NCI-H128 (cell line): ENCODE data around the gene SLC16A8.
"Not testable (repeated sequence)": the region's sequence is repeated elsewhere in the genome, so short reads cannot be mapped to it uniquely, and the experiment has no call there.

Experiments
- DNase-seq: peaks from one replicate; lab custom pipeline; 2025; ENCODE audit not compliant: unreplicated experiment; lab: John Stamatoyannopoulos, UW

The SLC16A8 gene, protein sequence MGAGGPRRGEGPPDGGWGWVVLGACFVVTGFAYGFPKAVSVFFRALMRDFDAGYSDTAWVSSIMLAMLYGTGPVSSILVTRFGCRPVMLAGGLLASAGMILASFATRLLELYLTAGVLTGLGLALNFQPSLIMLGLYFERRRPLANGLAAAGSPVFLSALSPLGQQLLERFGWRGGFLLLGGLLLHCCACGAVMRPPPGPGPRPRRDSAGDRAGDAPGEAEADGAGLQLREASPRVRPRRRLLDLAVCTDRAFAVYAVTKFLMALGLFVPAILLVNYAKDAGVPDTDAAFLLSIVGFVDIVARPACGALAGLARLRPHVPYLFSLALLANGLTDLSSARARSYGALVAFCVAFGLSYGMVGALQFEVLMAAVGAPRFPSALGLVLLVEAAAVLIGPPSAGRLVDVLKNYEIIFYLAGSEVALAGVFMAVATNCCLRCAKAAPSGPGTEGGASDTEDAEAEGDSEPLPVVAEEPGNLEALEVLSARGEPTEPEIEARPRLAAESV

DNA sequence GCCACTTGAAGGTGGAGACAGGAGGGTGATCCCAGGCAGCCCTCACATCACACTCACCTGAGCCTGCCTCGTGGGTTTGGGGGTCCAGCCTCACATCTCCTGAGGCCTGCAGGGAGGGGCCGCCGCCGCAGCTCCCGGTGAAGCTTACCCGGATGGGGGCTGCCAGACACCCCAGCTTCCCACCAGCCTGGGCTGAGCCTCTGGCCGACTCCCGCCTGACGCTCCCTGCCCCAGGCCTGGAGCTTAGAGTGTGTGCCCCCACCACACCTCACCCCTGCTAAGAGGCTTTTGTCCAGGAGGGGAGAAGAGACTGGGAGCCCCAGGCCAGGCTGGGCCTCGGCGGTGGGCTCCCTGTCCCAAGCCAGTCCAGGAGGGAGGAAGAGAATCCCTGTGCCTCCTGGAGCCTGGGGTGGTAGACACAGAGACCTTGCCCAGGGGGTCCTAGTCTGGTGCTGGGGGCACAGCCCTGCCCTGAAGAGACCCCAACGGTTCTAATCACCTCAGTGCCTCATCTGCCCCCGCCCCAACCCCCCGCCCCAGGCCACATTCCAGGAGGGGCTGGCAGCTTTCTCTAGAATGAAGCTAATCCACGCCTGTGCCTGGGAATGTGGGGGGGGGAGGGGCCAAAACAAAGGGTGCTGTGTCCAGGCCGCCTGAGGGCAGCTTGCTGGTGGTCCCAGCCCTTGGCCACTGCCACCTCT is at the start of gene SLC16A8:
Gene SLC16A8 (minus strand): TSS at position 254 of the 701 bp plus-strand sequence. CDS start 1,311 bp downstream, outside the sequence.
- no peak for DNase-seq

DNA sequence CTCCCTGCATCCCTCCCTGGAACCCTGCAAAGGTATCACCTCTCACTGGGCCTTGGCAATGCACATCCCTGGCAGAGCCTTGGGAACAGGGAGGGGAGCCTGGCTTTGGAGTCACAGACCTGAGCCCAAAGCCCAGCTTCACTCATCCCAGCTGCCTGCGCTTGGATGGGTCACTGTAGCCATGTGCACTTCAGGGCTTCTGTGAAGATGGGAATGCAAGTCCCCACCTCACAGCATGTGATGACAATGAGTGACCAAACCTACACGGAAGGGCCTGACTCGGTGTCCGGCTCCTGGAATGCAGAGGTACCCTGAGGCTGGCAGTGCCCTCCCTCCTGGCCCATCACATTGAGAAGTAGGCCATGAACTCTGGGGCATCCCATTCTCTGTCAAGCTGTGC is 49.3 kb upstream of the SLC16A8 start:
- DNase-seq: no peak

DNA sequence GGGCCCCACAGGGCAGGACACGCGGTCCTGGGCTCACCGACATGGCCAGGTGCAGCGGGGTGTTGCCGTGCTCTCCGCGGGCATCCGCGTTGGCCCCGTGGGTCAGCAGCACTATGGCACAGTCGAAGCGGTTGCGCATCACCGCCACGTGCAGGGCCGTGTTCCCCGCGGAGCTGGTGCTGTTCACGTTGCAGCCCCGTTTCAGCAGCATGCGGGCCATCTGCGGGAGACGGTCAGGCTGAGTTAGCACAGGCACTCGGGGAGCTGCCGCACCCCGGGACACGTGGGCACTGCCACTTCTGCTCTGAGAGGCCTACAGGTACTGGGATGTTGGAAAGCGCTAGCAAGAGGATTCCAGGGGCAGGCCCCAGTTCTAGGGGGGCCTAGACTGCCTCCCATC is 48.8 kb upstream of the SLC16A8 start:
- no peak for DNase-seq

DNA sequence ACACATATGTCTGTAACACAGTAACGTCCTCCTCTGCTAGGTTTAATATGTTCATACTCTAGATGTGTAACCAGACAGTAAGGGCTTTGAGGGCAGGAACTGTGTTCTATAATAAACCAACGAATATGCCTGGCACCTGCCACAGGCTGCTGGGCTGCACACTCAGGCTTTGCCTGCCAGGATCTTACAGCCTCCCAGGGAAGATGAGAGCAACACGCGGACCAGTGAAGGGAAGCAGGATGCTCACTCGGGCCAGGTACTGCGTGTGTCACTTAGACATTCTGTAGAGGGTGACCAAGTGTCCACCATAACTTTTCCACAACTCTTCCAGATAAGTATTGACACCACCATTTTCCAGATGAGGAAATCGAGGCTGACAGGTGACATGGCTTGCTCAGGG is 48.2 kb upstream of the SLC16A8 start:
- DNase-seq: no peak

DNA sequence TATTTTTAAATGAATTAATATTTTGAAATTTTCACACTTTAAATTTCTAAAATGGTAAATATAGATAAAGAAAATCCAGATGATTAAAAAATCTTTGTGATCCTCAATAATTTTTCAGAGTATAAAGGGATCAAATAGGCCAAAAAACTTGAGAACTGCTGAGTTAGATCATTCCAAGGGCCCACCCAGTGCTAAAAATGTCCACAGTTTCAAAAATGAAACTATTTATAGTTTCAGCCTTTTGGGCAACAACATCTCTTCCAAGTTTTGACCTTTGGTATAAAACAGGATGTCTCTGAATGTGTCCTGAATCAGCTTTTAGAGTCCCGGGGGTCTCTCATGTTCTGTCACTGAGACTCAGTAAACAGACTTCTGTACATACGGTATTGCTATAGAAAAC is 47.4 kb upstream of the SLC16A8 start:
- no peak for DNase-seq

DNA sequence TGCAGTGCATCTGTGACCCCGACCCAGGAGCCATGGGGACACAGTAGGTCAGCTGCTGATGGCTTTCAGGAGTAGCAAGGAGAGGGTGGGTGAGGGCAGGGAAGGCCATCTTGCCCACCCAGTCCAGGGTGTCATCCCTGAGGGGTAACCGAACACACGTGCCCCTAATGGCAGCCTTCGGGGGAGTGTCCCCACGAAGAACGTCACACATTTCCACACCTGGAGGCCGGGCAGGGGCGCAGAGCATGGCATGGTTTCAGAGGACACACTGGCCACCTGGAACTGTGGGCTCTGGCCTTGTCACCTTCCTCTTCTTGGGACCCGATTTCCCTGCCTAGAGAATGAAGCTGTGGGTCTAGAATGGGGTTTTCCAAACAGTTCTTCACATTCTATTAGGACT is 45.9 kb upstream of the SLC16A8 start:
- DNase-seq: no peak

DNA sequence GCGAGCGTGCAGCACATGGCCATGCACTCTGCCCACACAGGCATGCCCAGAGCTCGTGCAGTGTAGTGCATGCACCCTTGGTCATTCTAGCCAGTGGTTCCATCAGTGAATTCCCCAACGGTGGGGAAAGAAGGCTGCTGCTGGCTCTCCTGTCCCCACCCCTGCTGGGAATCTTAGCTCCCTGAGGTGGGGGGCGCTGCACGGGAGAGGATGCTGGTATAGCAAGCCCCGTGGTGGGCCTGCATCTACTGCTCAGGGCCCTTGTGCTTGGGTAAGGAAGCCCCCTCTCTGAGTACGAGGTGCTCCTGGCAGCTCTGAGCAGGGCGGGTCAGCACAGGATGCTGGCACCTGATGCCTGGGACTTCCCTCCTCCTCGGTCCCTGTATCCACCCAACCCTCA is 45.0 kb upstream of the SLC16A8 start:
- DNase-seq: no peak

DNA sequence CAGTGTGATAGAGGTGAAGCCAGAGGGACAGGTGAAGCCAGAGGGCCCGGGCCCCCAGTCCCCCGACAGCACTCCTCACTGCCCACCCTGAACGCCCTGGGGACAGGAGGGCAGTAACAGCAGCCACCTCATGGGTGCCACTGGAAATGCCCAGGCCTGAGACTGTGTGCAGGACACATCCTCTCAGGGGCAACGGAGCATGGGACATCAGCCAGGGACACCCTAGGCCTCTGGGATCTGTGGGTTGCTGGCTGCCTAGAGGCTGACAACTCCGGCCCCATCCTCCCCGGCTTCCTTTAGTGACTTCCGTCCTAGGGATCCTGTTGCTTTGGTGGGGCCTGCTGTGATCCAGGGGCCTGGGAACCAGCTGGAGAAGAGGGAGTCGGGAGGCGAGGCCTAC is 43.9 kb upstream of the SLC16A8 start:
- no peak for DNase-seq

DNA sequence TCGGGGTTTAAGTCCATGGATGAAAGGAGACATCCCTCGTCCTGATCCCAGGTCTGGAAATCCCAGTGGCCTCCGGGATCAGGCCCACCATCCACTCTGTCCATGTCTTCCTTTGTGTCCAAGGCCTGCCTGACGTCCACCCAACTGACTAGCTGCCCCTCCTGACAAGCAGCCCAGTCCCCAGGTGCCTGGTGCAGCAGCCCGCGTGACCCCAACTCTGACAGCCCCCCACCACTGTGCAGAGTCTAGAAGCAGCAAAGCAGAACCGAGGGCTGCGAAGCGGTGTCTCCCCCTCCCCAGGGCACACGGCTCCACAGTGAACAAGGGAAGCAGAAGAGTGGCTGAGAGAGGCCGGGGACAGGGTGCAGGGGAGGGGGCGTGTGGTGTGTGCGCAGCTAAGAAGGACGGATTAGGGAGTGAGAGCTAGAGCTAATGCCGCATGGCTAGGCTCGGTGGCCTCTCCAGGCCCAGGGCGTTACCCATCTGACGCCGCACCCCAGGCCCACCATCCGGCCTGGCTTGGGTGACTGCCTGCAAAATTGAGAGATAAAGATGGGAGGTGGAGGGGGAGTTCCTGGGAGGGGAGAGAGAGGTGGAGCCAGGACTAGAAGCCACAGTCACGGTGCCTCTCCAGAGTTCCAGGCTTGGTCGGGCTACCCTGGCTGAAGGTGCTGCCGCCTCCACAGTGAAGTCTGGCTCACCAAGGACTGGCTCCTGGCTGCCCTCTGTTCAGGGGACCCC is 43.1 kb upstream of the SLC16A8 start:
- DNase-seq: no peak

DNA sequence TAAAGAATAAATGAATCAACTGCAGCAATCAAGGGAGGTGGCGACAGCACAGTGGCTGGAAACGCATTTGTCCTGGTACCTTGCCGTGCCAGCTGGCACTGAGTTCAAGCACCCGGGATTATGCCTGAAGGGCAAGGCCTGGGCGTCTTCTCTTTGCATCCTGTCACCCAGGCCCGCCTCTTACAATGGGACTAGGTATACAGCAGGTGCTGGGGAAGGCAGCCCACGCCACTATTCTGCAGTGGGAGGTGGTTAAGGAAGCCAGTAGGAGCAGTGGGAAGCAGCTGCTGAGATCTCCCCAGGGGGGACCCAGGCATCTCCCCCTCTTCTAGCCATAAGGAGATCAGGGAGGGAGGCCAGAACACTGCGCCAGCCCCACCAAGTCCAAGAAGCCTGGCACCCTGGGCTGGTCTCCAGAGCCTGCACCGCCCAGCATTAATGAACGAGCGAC is 41.8 kb upstream of the SLC16A8 start:
- no peak for DNase-seq

DNA sequence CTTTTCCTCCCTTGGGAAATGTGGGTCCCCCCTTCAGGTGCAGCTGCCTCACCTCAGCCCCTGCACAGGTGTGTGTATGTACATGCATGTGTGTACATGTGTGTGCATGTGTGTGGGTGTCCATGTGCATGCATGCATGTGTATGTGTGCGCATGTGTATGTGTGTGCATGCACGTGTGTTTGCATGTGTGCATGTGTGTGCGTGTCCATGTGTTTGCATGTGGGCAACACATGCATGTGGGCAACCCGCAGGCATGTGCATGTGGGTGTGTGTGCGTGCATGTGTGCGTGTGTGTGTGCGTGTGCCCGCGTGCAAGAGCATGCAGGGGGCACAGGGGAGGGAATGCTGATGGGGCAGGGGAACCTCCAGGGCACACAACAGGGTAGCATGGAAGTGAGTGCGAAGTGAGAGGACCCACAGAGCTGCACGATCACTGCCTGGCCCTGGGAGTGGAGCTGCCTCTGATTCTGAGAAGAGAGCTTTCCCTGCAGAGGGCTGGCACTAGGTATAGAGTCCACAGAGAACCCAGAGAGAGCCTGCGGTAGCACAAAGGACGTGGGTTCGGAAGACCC is 41.1 kb upstream of the SLC16A8 start:
- no peak for DNase-seq

DNA sequence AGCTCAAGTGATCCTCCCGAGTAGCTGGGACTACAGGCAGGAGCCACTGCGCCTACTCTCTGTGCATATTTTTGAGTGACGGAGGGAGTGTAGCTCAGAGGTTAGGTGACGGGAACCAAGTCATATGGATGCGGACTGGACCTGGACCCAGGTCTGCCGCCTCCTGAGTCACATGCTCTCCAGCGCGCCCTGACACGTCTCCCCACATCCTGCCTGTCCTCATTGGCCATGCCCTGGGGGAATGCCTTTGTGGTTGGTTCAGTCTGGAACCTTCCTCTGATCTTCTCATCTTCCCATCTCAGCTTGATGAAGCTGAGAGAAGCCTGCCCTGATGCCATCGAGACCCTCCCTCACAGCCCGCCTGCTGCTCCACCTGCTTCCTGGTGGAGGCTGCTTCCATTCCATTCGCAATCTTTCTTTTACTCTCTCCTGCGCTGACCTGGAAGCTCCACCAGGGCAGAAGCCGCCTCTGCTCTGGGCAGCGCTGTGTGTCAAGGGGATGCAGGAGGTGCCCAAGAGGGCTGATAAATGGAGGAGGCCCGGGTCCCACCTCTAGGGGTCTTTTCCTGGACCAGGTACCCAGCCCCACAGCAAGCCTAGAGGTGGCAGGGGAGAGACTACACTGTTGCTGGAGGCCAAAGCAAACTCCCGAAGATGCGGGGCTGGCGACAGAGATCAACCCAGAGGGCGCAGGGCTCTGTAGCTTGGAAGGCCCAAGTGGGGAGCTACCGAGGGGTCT is 40.4 kb upstream of the SLC16A8 start:
- DNase-seq: no peak

DNA sequence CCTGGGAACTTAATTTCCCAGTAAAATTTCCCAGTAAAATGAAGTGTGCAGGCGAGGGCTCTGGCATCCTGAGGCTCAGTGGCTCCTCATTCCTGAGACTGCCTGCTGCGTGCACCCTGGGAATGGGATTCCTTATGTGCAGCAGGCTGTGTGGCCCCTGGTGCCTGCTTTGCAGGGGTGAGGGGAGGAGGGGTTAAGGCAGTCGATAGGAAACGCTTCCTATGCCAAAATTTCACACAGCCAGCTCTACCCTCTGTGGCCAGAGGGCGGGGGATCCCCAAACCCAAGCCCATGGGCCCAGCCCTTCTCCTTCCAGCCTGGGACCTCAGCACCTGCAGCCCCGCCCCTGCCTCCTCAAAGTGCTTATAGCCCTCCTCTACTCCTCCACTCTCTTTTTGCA is 38.6 kb upstream of the SLC16A8 start:
- no peak for DNase-seq

DNA sequence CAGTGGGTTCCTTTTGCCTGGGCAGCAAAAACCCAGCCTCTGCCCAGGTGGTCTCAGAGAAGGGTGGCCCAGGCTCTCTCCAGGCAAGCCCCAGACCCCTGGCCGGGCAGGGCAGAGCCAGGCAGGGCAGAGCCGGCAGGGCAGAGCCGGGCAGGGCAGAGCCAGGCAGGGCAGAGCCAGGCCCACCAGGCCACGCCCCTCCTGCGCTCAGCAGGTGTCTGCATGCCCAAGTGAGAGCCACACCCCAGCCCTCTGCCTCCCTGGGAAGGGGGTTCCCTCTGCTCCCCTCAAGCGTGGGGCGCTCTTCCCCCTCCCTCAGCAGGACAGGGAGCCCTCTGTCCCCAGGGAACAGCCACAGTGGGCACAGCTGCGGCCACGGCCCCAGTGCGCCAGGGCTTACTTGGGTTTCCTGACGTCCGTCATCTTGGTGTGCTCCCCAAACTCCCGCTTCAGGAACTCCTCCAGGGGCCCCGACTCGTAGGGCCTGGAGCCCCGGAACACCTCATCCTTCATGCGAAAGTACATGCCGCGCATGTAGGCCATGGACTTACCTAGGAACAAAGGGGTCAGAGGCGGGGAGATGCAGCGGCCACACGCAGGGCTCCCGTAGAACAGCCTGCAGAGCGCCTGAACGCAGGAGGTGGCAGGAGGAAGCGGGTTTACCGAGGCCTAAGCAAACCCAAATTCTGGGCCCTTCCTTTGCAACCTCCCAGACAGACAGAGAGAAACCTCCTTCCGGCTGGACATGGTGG is 36.6 kb upstream of the SLC16A8 start:
- DNase-seq: no peak

DNA sequence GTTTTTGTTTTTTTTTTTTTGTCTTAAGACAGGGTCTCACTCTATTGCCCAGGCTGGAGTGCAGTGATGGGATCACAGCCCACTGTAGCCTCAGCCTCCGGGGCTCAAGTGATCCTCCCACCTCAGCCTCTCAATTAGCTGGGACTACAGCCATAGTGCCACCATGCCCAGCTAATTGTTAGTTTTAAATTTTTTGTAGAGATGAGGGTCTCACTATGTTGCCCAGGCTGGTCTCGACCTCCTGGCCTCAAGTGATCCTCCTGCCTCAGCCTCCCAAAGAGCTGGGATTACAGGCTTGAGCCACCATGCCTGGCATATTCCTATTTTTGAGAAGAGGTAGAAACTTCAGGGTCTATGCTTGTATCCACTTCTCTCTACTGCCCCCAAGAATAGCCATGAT is 34.8 kb upstream of the SLC16A8 start:
- DNase-seq: not testable (repeated sequence)

DNA sequence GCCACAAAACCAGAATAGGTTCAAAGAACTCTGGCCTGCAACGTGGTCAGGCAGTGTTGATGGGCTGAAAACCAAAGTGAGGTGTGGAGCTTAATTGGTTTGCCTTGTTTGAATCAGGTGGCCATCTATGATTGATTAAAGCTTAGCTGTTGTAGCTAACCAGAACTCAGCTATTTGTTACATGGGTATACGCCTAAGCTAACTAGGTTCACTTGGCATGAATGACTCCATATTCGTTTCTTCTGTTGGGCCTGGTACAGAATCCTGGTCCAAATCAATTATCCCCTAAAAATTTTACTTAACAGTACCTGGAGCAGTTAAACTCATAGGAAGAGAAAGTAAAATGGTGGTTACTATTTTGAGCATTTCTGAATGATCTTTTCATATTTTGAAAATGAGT is 34.2 kb upstream of the SLC16A8 start:
- DNase-seq: no peak

DNA sequence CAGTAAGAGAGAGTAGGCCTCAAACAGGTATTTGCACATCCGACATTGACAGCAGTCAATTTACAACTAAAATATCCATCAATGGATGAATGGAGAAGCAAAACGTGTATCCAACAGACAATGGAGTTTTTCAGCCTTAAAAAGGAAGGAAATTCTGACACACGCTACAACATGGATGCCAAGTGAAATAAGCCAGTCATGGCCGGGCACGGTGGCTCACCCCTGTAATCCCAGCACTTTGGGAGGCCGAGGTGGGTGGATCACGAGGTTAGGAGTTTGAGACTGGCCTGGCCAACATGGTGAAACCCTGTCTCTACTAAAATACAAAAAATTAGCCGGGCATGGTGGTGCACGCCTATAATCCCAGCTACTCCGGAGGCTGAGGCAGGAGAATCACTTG is 33.6 kb upstream of the SLC16A8 start:
- not testable (repeated sequence) for DNase-seq

DNA sequence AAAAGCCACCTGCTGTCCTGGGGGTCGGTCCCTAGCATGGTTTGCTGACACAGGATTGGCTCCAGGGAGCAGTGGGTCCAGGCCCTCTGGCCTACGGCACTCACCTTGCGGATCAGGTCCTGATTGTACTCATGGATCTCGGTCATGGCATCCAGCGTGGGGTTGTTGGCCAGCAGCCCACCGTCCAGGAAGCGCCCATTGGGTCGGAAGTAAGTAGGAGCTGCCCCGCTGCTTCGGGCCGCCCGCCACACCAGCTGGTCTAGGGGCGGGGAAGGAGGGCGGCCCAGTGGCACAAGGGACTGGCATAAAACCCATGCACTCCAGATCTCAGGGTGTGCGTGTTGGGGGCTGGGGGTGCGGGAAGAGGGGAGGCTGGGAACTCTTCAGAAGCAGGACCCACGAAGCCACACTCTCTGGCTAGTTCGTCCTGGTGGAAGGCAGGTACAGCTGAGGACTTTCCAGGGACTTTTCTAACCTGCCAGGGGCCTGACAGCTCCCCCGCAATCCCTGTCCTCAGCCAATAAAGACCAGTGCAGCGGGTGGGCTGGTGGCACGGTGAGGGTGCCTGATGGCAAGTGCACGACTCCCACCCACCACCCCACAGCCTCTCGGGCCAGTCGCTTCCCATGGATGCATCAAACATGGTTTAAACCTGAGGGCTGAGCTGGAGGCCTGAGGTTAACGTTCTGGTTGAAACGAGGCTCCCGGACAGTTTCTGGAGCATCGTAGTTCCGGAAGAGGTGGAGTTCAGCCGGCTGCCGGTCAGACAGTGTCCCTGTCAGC is 31.6 kb upstream of the SLC16A8 start:
- no peak for DNase-seq
